GM21526 (cell line): ENCODE measurements around the gene TNFSF15.

Source experiments
- ATAC-seq: cut with Tn5 transposase; IDR thresholded peaks from one replicate; pipeline ENCODE4 v1.9.1; 2021; ENCODE audit warnings: moderate library complexity; ENCODE audit not compliant: unreplicated experiment, low FRiP score

TNFSF15 gene

GRCh38 chr9:114805670-114806525, at the start of gene TNFSF15:
TNFSF15 (minus strand) TSS chr9:114806039; CDS start chr9:114806012, 27 bp downstream.
- peak; percentile 97 for ATAC-seq

DNA sequence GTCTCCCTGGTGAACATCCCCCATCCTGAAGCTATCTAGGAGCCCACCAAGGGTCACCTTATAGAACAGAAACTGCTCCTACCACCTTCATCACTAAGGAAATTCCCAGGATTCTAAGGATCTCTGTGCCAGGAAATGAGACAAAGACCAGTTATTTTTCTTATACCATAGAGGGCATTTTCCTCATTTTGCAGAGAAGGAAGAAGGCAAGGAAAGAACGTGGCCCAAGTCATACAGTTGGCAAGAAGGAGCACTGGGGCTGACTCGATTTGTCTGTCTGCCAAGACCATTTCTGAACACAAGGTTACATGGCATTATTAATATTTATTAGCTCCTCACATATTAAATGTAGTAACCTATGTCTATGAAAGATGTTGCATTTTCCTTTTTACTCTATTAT, 49.6 kb upstream of the TNFSF15 start:
- ATAC-seq = no peak

DNA sequence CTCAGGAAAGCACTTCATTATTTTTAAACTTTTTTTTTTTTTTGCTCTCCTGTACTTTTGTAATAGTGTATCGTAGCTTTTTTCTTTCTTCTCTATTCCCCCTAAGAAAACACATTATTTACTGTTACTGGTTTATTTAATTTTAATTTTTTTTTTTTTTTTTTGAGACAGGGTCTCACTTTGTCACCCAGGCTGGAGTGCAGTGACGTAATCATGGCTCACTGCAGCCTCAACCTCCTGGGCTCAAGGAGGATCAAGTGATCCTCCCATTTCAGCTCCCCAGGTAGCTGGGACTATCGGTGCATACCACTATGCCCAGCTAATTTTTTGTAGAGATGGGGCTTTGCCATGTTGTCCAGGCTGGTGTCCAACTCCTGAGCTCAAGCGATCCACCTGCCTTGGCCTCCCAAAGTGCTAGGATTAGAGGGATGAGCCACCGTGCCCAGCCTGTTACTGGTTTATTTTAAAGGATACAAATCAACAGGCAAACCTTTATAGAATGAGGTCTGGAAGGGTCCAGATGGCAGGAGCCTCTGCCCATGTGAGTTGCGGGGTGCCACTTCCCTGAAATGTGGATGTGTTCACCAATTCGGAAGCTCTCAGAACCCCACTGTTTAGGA, 49.0 kb upstream of the TNFSF15 start:
- ATAC-seq = no peak

- ATAC-seq = no peak
Measured at GRCh38 chr9:114853071-114853855, 47.4 kb upstream of the TNFSF15 start.

- no peak for ATAC-seq
Measured at GRCh38 chr9:114852050-114852594, 46.3 kb upstream of the TNFSF15 start.

- no peak for ATAC-seq
Measured at GRCh38 chr9:114851306-114851705, 45.5 kb upstream of the TNFSF15 start.

- ATAC-seq = no peak
Measured at GRCh38 chr9:114850871-114851270, 45.0 kb upstream of the TNFSF15 start.

DNA sequence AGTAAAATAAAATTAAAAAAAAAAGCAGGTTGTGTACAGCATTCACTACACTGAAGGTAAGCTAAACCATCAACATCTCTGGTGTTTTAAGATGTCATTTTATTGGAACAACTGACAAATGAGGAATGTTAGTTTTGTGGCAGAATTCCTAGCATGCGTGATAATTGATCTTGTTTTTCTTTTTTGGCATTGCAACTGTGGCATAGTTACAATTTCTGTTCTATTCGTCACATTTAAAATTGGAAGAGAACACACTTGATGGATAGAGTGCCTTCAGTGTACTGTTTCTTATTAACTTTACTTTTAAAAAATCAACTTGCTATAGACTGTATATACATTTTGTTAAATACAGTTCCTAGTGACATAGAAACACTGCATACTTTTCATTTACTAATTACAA, 43.6 kb upstream of the TNFSF15 start:
- ATAC-seq = no peak

DNA sequence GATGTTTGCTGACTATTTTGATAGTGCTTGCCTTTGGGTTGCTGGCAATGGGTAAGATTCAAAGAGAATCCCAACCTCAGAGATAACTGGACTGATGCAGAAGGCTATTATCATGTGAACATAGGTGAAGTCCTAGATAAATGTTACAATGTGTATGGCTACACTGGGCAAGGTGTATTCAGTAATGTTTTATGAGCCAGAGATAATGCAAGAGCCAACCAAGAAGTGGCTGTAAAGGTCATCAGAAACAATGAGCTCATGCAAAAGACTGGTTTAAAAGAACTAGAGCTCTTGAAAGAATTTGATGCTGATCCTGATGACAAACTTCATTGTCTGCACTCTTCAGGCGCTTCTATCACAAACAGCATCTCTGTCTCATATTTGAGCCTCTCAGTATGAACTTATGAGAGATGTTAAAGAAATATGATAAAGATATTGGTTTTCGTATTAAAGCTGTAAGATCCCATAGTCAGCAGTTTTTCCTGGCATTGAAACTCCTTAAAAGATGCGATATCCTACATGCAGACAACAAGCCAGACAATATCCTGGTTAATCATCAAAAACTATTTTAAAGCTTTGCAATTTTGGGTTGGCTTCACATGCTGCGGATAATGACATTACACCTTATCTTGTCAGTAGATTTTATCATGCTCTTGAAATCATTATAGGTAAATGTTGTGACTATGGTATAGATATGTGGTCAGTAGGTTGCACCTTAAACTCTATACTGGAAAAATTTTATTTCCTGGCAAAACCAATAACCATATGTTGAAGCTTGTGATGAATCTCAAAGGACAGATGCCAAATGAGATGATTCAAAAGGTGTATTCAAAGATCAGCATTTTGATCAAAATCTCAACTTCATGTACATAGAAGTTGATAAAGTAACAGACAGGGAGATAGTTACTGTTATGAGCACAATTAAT, 41.9 kb upstream of the TNFSF15 start:
- ATAC-seq = no peak

- ATAC-seq = no peak
Measured at GRCh38 chr9:114845373-114845772, 39.5 kb upstream of the TNFSF15 start.

GRCh38 chr9:114844766-114845165, 38.9 kb upstream of the TNFSF15 start:
- ATAC-seq = no peak

GRCh38 chr9:114837923-114838322, 32.1 kb upstream of the TNFSF15 start:
- no peak for ATAC-seq

- no peak for ATAC-seq
Measured at GRCh38 chr9:114836769-114837168, 30.9 kb upstream of the TNFSF15 start.

GRCh38 chr9:114834386-114834785, 28.5 kb upstream of the TNFSF15 start:
- ATAC-seq = no peak

DNA sequence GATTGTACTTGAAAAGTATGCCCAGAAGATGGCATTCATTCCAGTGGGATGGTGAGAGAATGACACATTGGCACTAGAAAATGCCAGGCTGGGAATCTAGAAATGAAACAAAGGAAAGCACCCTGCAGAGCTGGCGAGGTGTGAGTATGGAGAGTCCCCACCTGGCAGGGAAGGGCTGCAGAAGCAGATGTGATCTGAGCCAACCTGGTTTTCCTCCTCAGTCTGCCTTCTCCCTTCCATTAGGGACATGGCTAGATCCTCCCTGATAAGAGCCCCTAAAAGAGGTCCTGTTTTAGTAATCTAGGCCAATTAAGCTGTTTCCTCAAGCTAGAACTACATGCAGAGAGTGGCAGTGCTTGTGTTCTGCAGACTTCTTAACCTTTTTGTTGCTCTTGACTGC, 24.7 kb upstream of the TNFSF15 start:
- no peak for ATAC-seq

DNA sequence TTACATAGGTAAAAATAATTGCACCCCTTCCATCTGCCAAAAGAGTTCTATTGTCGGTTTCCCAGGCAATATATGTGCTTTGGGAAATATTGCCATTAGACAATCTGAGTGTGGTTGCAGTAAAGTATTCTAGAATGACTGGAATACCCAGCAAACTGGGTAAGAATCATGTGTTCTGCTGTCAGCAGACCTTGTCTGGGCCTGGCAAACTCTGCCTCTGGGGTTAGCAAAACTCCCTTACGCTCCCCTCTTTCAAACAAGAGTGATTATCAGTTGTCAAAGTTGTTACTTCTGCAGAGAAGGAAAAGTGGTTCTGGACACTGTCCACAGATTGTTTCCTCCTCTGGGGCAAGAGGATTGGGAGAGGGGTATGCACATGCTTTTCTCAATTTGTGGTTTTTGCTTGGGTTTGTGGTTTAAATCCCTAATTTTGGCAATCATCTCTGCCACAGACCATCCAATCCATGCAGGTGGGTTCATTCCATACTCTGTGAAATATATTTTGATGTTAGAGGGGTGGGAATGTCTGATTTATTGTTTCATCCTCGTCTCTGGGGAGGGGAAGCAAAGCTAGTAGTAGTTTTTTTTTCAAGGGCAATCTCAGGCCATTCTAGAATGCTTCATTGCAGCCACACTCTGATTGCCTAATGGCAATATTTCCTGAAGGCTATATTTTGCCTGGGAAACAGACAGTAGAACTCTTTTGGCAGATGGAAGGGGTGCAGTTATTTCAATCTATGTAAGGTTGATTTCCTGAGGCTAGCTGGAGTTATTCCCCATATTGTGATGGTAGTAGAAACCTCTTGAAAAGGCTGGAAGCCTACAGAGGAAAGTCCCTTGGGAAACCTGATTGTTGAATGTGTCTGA, 24.0 kb upstream of the TNFSF15 start:
- ATAC-seq = no peak

- no peak for ATAC-seq
Measured at GRCh38 chr9:114828303-114828650, 22.4 kb upstream of the TNFSF15 start.

DNA sequence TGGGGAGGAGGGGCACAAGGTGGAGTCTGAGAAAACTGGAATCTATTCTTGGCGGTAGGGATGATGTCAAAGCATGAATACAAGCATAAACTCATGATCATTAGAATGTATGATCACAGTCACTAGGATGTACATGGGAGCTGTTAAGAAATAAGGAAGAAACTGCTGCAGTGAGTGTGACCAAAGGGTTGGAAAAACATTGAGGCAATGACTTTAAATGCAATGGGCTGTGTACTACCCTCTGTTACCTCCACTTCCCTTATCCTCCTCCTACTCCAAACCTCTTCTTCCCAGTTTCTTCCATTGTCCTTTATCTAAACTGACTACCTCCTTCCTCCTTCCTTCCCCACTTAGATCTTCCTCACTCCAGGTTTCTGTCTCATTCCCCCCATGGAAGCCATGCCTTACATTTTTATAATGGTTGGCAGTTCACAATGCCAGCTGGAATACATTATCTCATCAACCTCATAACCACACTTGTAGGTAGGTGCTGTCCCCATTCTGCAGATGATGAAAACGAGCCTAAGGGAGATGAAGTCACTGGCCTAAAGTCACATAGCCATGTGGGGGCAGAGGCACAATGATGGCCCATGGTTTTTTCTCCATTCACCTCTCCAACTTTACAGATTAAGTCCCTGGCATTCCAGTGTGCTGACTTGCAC, 21.9 kb upstream of the TNFSF15 start:
- ATAC-seq = no peak

DNA sequence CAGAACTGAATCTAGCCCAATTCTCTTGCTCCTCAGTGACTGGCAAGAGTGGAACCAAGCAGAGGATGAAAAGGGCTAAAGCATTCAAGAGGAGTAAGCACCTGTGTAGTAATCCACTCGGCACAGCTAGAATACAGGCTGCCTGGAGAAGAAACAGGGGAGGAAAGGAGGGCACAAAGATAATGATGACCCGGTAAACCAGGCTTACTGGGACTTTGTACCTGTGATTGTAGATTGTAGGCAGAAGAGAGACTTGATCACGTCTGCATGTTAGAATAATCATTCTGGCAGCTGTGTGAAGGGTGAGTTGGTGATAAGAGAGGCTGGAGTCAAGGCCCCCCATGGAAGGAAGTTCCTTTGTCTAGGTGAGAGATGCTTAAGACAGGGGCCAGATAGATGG, 20.6 kb upstream of the TNFSF15 start:
- no peak for ATAC-seq
